DMS153 treated with DMSO at 0.1 percent for 48 hours (cell line): ENCODE data around the gene LYST.
"Not testable (repeated sequence)": the region's sequence is repeated elsewhere in the genome, so short reads cannot be mapped to it uniquely, and the experiment has no call there.

Experiments
- DNase-seq: peaks from one replicate; lab custom pipeline; 2025; ENCODE audit not compliant: unreplicated experiment; lab: John Stamatoyannopoulos, UW

LYST gene

DNA sequence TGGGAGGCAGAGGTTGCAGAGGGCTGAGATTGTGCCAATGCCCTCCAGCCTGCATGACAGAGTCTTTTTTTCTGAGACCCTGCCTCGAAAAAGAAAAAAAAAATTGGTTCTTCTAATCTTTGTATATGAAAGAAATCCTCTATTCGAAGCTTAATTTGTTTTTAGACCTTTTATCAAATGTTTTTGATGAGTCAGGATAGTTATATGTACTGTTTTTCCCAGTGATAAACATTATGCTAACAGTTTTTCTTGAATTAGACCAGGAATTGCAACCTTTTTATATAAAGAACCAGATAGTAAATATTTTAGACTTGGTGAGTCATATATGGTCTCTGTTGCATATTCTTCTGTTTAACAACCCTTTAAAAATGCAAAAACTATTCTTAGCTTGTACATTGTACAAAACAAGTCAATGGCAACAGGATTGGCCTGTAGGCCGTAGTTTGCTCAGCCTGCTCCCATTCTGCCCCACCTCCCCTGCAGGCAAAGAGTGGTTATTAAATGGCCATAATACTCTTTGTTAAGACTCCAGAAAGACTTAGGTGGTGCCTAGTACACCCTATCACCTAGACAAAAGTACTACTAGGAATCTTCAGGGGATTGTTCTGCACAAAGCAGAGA is 45.2 kb downstream of the LYST start:
- DNase-seq, result no peak

DNA sequence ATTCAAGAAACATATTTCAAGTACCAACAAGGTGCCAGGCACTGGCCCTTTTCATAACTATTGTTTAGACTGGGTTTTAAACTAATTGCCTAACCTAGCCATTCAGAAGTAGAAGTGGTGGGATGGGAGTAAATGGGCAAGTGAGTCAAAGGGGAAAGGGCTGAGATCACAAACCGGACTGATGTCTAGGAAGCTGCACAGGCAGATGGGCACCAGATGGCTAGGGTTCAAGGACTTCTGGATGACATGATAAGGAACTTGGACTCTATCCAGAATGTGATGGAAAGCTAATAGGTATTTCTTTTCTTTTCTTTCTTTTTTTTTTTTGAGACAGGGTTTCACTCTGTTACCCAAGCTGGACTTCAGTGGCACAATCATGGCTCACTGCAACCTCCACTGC is 46.6 kb downstream of the LYST start:
- no peak for DNase-seq

GRCh38 chr1:235818632-235819136 is 48.0 kb downstream of the LYST start:
- DNase-seq, result no peak

DNA sequence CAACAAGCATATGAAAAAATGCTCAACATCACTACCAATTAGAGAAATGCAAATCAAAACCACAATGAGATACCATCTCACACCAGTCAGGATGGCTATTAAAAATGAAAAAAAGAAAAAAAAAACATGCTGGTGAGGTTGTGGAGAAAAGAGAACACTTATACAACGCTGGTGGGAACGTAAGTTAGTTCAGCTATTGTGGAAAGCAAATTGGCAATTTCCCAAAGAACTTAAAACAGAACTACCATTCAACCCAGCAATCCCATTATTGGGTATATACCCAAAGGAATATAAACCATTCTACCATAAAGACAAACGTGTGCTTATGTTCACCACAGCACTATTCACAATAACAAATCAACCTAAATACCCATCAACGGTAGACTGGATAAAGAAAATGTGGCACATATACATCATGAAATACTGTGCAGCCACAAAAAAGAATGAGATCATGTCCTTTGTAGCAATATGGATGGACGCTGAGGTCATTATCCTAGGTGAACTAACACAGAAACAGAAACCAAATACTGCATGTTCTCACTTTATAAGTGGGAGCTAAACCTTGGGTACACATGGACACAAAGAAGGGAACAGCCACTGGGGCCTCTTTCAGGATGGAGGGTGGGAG is 49.5 kb downstream of the LYST start:
- DNase-seq, result no peak

DNA sequence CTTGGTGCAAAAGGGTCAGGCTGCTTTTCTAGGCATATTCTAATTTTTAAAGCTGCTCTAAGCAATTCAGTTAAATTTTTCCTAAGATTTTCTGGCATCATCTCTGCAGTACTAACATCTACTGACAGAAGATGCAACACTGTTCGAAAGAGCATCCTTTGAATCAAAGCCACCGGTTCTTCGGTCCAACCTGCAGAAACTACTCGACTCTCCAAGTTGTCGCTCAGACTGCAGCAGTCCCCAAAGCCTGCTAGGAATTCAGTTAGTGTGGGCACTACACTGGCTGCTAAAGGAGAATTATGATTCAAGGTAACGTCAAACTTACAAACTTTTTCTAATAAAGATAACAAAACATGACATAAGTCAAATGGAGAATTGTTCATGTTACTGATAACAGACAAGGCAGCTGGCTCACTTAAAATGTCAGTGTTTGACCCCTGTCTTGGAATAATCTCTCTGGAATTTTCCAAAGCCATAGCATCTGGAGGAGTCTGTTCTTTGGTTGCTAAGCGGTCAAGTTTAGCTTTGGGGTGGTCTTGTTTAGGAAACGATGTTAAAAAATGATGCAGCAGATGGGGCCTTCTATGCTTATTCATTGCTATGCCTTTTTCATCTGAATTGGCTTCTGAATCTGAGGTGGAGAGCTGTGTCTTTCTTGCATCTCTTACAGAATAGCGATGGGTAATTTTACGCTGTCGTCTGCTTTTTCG is 56.9 kb downstream of the LYST start:
- no peak for DNase-seq

DNA sequence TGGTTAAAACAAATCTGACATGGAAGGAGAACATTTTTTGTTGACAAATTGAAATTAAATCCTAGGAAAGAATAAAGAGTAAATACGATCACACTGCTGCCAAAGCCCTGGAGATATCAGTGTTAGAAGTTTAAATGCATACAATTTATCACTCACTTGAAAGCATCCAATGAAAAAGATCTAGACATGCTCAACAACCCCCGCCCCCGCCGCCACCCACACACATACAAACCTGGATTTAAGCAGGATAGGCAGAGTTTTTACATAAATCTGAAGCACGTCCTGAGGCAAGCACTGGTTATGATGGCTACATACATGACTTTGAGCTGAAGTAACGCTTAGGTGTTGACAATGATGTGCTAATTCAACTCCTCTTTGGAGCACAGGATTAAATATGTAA is 58.5 kb downstream of the LYST start:
- DNase-seq, result no peak

DNA sequence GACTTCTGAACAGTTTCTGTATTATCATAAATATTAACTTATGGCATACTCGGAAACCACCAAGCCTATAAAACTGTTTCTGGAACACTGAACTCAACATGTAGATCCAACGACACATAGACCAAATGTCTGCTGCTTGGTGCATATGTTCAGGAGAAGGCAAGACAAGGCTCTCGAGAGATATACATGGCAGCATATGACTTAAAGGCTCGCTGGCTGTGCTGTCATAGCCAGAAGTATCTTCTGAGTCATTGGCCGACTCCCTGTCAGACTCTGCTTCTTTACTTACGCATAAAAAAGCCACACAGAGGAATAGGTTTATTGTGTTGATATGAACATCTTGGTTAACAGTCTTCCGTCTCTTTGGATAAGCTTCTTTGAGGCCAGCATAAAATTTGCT is 60.6 kb downstream of the LYST start:
- no peak for DNase-seq

DNA sequence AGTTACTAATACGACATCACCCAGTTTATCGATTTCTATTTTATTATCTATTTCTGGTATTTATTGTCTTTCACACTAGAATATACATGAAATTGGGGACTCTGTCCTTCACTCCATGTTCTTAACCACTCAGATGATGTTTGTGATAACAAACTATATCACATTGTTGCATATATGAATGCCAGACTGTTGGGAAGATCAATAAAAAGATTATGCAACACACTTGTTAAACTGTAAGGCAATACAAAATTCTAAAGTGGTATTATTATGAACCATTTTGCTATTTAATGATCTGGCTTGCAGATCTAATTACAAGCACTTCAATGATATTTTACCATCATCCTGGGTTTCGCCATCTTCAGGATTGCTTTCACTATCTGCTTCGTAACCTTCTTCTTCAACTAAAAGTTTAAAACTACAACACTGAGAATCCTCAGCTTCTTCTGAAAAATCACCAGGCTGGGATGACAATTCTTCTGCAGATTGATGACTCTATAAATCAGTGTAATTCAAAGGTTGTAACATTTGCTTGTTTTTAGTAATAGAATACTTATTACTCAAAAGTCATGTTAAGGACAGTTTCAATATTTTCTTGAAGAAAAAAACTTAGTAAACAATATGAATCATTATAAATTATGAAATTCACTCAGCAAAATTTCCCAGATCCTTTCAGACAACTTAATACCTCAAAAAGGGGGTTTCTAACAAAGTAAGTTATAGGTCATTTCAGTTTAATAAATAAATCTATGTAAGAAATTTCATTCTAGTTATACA is 63.9 kb downstream of the LYST start:
- DNase-seq, result no peak

- DNase-seq, result no peak
Observed at GRCh38 chr1:235799264-235799663, 67.4 kb downstream of the LYST start.

DNA sequence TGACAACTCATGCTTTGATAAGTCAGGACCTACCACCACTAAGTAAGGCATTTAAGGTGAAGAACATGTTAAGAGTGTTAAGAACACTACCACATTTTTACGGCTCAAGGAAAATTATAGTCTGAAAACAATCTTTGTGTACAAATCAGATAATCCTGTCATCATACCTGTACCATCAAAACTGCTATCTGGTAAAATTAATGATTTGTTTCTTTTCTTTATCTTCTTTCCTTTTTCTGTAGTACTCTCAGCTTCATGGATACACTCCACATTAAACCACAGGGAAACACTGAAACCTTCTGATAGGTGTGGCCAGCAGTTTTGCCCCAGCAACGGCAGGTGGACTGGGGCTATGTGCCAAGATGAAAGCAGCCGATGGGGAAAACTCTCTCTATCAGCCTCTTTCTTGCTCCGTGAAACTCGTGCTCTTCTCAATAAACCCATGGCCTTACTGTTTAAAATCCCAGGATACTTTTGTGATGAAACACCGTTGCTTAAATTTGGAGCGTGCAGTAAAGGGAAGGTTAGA is 75.1 kb downstream of the LYST start:
- no peak for DNase-seq

GRCh38 chr1:235790123-235790522 is 76.6 kb downstream of the LYST start:
- DNase-seq, result no peak

- not testable (repeated sequence) for DNase-seq
Observed at GRCh38 chr1:235786227-235786898, 80.3 kb downstream of the LYST start.

GRCh38 chr1:235784950-235785349 is 81.8 kb downstream of the LYST start:
- no peak for DNase-seq

GRCh38 chr1:235783148-235783776 is 83.4 kb downstream of the LYST start:
- DNase-seq, result peak; percentile 19

DNA sequence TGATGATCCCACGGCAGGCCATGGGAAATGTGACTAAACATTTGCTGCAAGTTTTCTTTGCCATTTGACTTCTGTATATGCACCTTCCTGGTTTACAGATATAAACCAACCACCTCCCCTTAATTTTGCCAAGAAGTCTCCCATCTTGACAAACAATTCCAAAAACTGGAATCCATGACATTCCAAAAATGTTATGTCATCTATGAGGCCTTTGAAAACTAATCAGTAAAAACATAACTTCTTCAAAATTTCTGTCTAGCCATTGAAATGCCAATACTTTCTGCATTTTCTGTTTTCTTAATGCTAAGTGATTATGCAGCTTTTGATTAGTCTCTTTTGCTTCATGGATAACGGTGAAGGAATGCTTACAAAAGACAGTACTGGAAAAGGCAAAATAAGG is 84.1 kb downstream of the LYST start:
- DNase-seq, result no peak

- no peak for DNase-seq
Observed at GRCh38 chr1:235781807-235782206, 84.9 kb downstream of the LYST start.

DNA sequence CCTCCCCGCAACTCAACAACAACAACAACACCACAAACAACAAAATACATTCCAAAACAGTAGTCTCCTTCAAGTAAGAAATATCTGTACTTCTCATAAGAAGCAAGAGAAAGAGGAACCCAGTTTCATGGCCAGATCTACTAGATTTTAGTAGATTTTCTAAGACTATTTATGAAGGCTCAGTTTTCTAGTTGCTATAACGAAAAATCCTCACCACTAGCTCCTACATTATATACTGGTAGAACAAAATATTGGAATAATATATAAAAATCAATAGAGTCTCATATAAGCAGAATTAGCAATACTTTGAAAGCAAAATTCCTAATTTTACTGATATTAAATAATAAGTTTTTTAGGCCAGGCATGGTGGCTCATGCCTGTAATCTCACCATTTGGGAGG is 86.9 kb downstream of the LYST start:
- DNase-seq, result no peak

DNA sequence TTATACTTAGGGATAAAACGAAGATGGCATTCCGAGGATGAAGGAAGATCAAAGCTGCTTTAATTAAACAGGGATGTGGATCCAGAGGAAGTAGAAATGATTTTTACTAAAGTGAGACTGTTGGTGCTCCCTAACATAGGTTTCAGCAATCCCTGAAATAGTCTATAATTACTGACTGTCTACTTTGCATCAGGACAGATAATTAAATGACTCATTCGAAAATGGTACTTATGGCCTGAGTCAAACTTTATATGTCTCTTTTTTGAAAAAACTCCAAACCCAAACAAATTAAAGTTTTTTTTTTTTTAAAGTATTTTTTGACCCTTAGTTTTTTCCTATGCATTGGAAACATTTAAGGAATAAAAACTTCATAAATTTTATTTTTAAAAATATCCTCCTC is 90.3 kb downstream of the LYST start:
- no peak for DNase-seq

DNA sequence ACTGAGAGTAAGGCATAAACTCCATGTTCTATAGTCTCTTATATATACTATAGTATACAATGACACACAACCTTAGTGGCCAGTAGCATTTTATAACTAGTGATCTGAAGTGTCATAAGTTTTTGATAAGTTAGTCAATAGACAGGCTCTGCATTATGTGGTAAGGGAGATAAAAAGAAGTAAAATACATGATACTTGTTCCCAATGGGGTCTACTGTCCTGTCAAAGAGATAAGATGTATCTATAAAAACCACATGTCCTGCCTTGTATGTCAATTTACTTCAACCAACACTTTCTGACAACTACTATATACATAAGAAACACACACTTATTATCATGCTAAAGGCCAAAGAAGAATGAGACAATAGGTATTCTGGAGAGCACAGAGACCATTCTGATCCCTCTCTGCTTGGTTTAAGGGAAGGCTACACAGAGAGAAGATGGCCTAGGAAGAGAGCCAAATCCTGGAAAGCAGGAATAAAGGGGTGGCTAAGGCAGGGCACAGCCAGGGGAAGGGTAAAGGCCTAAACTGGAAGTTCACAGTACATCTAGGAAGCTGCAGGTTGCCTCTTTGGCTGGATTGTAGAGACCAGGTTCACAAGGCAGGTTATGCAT is 91.4 kb downstream of the LYST start:
- no peak for DNase-seq

GRCh38 chr1:235767795-235768194 is 98.9 kb downstream of the LYST start:
- DNase-seq, result no peak
